ENCODE results near the gene EPB41L1. TPM values are rescaled to one million over a fixed set of nuclear protein-coding genes. Genes with fewer than 3 reads are reported as not detected.

The EPB41L1 gene
- total and polyA plus RNA-seq, 10 donors: 1.5 to 18.6 (median 12.0) TPM

GRCh38 chr20:36145877-36146707, 8.4 kb upstream of the EPB41L1 start:
- intact Hi-C loops (cut with DNase I; ENCODE audit: low total_unique reads): no loop called here
- no peak for DNase-seq
- TF ChIP-seq POLR2A (IDR thresholded peaks at IDR 0.05): no peak
- TF ChIP-seq POLR2AphosphoS5 (IDR thresholded peaks at IDR 0.05): no peak
- TF ChIP-seq, protein P1, sequence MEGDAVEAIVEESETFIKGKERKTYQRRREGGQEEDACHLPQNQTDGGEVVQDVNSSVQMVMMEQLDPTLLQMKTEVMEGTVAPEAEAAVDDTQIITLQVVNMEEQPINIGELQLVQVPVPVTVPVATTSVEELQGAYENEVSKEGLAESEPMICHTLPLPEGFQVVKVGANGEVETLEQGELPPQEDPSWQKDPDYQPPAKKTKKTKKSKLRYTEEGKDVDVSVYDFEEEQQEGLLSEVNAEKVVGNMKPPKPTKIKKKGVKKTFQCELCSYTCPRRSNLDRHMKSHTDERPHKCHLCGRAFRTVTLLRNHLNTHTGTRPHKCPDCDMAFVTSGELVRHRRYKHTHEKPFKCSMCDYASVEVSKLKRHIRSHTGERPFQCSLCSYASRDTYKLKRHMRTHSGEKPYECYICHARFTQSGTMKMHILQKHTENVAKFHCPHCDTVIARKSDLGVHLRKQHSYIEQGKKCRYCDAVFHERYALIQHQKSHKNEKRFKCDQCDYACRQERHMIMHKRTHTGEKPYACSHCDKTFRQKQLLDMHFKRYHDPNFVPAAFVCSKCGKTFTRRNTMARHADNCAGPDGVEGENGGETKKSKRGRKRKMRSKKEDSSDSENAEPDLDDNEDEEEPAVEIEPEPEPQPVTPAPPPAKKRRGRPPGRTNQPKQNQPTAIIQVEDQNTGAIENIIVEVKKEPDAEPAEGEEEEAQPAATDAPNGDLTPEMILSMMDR (IDR thresholded peaks at IDR 0.05 in 8 of 11, conservative IDR thresholded peaks at IDR 0.05 in 3 of 11): no peak
- Histone ChIP-seq H3K4me3 (no peak overlapping the region), H3K27ac (no peak overlapping the region), H3K4me1 (peaks cover 0 to 38% (median 10%) of the 10 kb centered on the region in 6 donors), H3K27me3 (replicated peaks in 1 of 7) (no peaks in the 10 kb centered on the region), H3K9me3 (no peaks in the 10 kb centered on the region), H3K36me3 (no peaks in the 10 kb centered on the region)
- WGBS, 5 donors: 72 to 86% (median 83%) methylated on average over 12 of the region's 12 CpGs

GRCh38 chr20:36147690-36148089, 6.8 kb upstream of the EPB41L1 start:
- 56 to 85% (median 81%) methylated on average over 2 to 3 of the region's 3 CpGs for WGBS, 5 donors
- intact Hi-C loops (cut with DNase I; ENCODE audit: low total_unique reads): no loop called here
- no peak for TF ChIP-seq POLR2A (IDR thresholded peaks at IDR 0.05)
- TF ChIP-seq POLR2AphosphoS5 (IDR thresholded peaks at IDR 0.05): no peak
- TF ChIP-seq, protein P1 (IDR thresholded peaks at IDR 0.05 in 8 of 11, conservative IDR thresholded peaks at IDR 0.05 in 3 of 11): no peak
- Histone ChIP-seq H3K4me3 (no peak overlapping the region), H3K27me3 (replicated peaks in 1 of 7) (no peaks in the 10 kb centered on the region), H3K36me3 (no peaks in the 10 kb centered on the region), H3K9me3 (no peaks in the 10 kb centered on the region), H3K27ac (no peak overlapping the region), H3K4me1 (peaks cover 0 to 37% (median 8%) of the 10 kb centered on the region in 6 donors)
- DNase-seq: no peak

GRCh38 chr20:36148439-36148838, 6.1 kb upstream of the EPB41L1 start:
- Histone ChIP-seq H3K4me1 (peaks cover 0 to 31% (median 4%) of the 10 kb centered on the region in 6 donors), H3K4me3 (no peak overlapping the region), H3K27ac (no peak overlapping the region), H3K27me3 (replicated peaks in 1 of 7) (peaks cover 0 to 3% (median 0%) of the 10 kb centered on the region in 7 donors), H3K9me3 (no peaks in the 10 kb centered on the region), H3K36me3 (no peaks in the 10 kb centered on the region)
- intact Hi-C loops (cut with DNase I; ENCODE audit: low total_unique reads): no loop called here
- 67 to 93% (median 82%) methylated on average over 2 of the region's 2 CpGs for WGBS, 5 donors
- DNase-seq: no peak
- TF ChIP-seq POLR2A (IDR thresholded peaks at IDR 0.05): no peak
- TF ChIP-seq, protein P1 (IDR thresholded peaks at IDR 0.05 in 8 of 11, conservative IDR thresholded peaks at IDR 0.05 in 3 of 11): no peak
- TF ChIP-seq POLR2AphosphoS5 (IDR thresholded peaks at IDR 0.05): no peak

DNA sequence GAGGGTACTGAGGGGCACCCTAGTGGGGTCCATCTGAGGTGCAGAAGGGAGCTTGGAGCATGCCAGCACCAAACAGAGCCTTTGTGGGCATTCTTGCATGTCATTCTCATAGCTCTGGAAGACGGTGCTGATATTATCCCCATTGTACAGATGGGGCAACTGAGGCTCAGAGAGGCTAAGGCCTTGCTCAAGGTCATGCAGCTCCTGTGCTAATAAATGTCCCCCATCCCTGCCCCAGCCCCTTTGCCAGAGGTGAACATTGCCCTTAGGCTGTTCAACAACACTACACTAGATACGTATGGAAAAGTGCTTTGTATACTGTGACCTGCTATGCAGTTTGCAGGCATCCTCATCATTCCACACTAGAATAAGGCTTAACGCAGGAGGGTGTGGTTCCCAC, 5.5 kb upstream of the EPB41L1 start:
- 71 to 87% (median 83%) methylated on average over 3 of the region's 3 CpGs for WGBS, 5 donors
- TF ChIP-seq POLR2AphosphoS5 (IDR thresholded peaks at IDR 0.05) (no peak), POLR2A (IDR thresholded peaks at IDR 0.05) (no peak)
- TF ChIP-seq, protein P1 (IDR thresholded peaks at IDR 0.05 in 8 of 11, conservative IDR thresholded peaks at IDR 0.05 in 3 of 11): no peak
- H3K9me3 ChIP-seq: no peaks in the 10 kb centered on the region
- H3K4me3 ChIP-seq: no peak overlapping the region
- no peak for DNase-seq
- peaks cover 0 to 9% (median under 1%) of the 10 kb centered on the region in 7 donors for H3K27me3 ChIP-seq (replicated peaks in 1 of 7)
- H3K36me3 ChIP-seq: no peaks in the 10 kb centered on the region
- peaks cover 0 to 34% (median 6%) of the 10 kb centered on the region in 6 donors for H3K4me1 ChIP-seq
- H3K27ac ChIP-seq: no peak overlapping the region
- intact Hi-C loops (cut with DNase I; ENCODE audit: low total_unique reads): no loop called here

Measured in spleen (tissue), 11 donors.